T-helper 9 cell (primary cell): Measurements from ENCODE around the gene PLAC1.

Experiments used
- DNase-seq: peaks from one replicate; pipeline ENCODE4 v3.0.0-alpha.2; 2020

Gene PLAC1

GRCh38 chrX:134628663-134629062, 29.6 kb downstream of the PLAC1 start:
- no peak for DNase-seq

DNA sequence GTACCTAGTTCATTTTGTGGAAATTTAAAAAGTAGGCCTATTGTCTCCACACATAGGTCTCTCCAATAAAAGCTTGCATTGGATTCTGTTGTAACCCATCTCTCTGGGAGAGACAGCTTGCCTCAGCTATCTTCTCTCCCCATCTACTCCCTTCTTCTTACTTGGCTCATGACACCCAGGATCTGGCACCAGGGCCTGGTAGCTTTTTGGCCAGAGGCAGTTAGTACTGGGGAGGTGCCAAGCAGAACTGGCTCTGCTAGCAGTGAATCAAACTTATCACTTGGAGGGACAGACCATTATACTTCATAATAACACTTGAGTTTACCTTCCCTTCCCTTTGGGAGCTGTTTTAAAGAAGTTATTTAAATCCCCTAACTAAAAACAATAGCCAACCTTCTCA, 31.8 kb downstream of the PLAC1 start:
- DNase-seq = no peak

DNA sequence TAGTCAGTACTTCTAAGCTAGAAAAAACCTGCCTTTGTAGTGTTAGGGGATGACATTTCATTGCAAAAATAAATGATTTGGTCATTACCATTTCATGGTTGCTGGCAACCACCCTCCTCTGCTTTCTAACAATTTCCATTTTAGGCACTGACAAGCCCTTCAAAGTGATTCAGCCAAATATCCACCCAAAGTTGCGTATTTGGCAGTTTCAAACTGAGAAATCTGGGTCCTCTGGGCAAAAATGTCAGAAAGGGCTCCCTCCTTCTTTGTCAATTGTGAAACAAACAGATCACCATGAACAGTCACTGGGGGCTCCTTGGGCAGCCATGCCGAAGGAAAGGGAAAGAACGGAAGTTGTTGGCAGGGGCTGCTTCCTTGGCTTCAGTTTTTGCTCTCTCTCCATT, 33.0 kb downstream of the PLAC1 start:
- no peak for DNase-seq

DNA sequence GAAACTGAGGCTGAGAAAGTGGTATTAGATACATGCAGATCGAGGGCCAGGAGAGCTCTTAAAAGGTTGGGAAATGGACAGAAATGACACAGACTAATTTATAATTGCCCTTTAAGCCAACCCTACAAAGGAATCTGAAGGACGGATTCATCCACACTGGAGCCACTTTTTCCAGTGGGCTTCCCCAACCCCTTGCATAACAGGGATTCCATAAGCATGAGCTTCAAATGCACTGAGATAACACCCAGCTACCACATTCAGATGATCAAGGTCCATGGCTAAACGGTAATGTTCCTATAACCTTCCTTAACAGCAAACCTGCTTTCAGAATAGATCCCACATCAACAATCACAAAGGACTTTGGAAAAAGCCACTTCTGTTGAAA, 34.2 kb downstream of the PLAC1 start:
- no peak for DNase-seq

GRCh38 chrX:134623293-134624045, 34.8 kb downstream of the PLAC1 start:
- no peak for DNase-seq

- DNase-seq = no peak
Measured at GRCh38 chrX:134622813-134623185, 35.5 kb downstream of the PLAC1 start.

DNA sequence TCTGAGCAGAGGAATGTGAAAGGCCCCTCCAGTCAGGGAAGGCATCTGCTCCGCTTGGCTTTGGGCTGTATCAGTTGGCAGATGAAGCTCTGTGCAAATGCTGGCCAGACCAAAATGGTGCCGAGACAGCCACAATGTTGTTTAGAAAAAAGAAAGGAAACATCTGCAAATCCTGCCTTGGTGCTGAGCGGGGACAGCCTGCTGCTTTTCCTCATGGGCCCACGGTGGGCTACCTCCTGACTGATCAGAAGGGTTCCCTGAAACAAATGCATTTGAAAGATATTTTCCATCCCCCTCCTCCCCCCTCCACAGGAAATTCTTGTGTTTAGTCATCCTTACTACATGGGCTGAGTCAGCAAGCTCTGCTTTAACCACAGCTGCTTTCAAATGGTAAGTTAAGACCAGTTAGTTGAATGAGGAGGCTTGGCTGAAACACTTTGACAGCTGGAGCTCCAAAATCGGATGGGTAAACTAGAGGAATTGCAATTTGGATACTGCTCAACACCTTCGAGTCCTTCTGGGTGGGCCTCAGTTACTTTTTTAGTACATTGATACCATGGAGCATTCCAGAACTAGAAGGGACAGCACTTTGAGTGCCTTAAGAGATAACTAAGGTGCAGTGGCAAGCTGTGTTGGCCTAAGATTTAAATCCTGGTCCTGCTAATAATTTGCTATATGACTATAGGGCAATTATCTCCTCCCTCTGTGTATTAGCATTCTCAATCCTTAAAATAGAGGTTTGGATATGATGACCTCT, 36.0 kb downstream of the PLAC1 start:
- no peak for DNase-seq

GRCh38 chrX:134619838-134620237, 38.4 kb downstream of the PLAC1 start:
- no peak for DNase-seq

GRCh38 chrX:134613396-134613795, 44.9 kb downstream of the PLAC1 start:
- no peak for DNase-seq

- no peak for DNase-seq
Measured at GRCh38 chrX:134608153-134608552, 50.1 kb downstream of the PLAC1 start.

GRCh38 chrX:134607523-134607922, 50.7 kb downstream of the PLAC1 start:
- no peak for DNase-seq

GRCh38 chrX:134604701-134605311, 53.5 kb downstream of the PLAC1 start:
- DNase-seq = no peak

GRCh38 chrX:134603806-134604700, 54.2 kb downstream of the PLAC1 start:
- DNase-seq = no peak

GRCh38 chrX:134602410-134602809, 55.9 kb downstream of the PLAC1 start:
- DNase-seq = no peak

DNA sequence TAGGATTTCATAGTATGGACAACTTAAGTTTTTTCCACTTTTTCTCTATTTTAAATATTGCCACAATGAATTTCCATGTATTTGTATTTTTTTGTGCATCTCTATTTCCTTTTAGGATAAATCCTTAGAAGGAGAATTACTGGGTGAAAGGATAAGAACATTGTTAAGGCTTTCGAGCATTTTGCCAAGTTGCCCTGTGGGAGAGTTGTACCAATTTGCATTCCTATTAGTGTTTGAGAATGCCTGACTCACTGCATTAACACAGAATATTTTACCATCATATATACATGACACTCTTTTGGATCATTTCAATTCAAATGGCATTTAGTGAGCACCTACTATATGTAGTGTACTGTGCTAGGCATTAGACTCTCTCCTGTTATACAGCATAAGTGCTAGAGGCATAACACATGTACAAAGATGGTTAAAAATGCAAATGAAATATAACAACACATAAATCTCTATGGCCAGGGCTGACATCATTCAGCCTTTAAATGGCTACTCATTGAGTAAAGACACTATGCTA, 57.0 kb downstream of the PLAC1 start:
- DNase-seq = no peak

DNA sequence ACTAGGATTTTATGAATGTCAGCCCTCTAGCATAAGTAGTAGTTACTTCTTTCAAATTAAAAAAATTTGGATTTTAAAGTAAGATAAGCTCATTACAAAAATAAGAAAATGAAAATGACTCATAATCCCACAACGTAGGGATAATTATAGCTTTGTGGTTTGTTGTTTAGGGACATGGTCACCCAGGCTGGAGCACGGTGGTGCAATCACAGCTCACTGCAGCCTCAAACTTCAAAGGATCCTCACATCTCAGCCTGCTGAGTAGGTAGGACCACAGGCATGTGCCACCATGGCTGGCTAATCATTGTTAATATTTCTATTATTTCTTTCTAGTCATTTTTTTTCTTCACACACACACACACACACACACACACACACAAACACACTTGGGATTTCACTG, 57.6 kb downstream of the PLAC1 start:
- DNase-seq = no peak

GRCh38 chrX:134599184-134599914, 58.9 kb downstream of the PLAC1 start:
- no peak for DNase-seq

DNA sequence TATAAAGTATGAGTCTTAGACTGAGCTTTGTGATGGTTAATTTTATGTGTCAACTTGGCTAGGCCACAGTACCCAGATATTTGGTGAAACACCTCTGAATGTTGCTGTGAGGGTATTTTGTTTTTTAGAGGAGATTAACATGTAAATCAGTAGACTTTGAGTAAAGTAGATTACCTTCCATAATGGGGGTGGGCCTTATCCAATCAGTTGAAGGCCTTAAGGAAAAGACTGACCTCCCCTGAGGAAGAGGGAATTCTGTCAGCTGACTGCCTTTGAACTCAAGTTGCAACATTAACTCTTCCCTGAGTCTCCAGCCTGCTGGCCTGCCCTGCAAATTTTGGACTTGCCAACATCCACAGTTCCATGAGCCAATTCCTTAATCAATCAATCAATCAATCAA, 66.0 kb downstream of the PLAC1 start:
- no peak for DNase-seq

DNA sequence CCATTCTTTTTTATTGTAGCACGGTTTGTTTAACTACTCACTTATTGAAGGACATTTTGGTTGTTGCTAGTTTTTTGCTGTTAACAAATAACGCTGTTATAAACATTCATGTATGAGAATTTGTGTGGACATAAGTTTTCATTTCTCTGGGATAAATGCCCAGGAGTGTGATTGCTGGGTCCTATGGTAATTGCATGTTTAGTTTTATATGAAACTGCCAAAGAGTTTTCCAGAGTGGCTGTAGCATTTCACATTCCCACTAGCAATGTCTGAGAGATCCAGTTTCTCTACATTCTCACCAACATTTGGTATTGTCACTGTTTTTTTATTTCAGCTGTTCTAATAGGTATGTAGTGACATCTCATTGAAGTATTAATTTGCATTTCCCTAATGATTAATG, 66.8 kb downstream of the PLAC1 start:
- no peak for DNase-seq

GRCh38 chrX:134588806-134589205, 69.5 kb downstream of the PLAC1 start:
- no peak for DNase-seq

GRCh38 chrX:134580907-134581306, 77.4 kb downstream of the PLAC1 start:
- DNase-seq = no peak

GRCh38 chrX:134573683-134574035, 84.6 kb downstream of the PLAC1 start:
- DNase-seq = no peak
